AG04450 (cell line): ENCODE results near the gene KRT20. TPM values are rescaled to one million over a fixed set of nuclear protein-coding genes. Genes with fewer than 3 reads are reported as not detected.

Experiments used
- CTCF ChIA-PET: fragments of 300-600, 350-600 bp; formaldehyde crosslinking; extraction: SDS; loops from one replicate; lab custom pipeline; 2022; ENCODE audit warnings: antibody characterized with exemption, inconsistent platforms; lab: Charles Lee
- POLR2A ChIA-PET: fragments of 350-600 bp; formaldehyde crosslinking; extraction: SDS; loops from one replicate; lab custom pipeline; 2021; ENCODE audit warnings: antibody characterized with exemption, inconsistent platforms; lab: Yijun Ruan, JAX
- DNase-seq: peaks from one replicate; pipeline ENCODE4 v3.0.0-alpha.2; 2011; ENCODE audit warnings: low read depth, low spot score
- H3K27ac ChIP-seq: one replicate; pipeline ENCODE4 v1.5.1; 2012; ENCODE audit warnings: low read depth, low read length, control low read depth
- H3K27me3 ChIP-seq: one replicate; pipeline ENCODE4 v1.6.0; 2012; ENCODE audit warnings: low read length; ENCODE audit not compliant: control insufficient read depth, insufficient read depth
- H3K4me3 ChIP-seq: 2 replicates; pipeline ENCODE4 v1.5.1; 2011; ENCODE audit warnings: mild to moderate bottlenecking, low read depth, low read length, control low read depth
- H3K9me3 ChIP-seq: 2 replicates; pipeline ENCODE4 v1.5.1; 2012; ENCODE audit warnings: low read length; ENCODE audit not compliant: control insufficient read depth, insufficient read depth
- polyA plus RNA-seq: library from polyadenylated mRNA; depleted of rRNA; stranded (reverse); fragments of >200 nt; gene quantifications from 2 replicates; pipeline ENCODE4 v1.2.3, GENCODE V29; 2011
- TF ChIP-seq, protein P1 (sequence below): IDR thresholded peaks from 2 replicates; pipeline ENCODE4 v1.5.1; 2011; ENCODE audit warnings: low read depth, low read length, control low read depth, inconsistent platforms

KRT20 gene
- polyA plus RNA-seq, 1 experiment: not detected

DNA sequence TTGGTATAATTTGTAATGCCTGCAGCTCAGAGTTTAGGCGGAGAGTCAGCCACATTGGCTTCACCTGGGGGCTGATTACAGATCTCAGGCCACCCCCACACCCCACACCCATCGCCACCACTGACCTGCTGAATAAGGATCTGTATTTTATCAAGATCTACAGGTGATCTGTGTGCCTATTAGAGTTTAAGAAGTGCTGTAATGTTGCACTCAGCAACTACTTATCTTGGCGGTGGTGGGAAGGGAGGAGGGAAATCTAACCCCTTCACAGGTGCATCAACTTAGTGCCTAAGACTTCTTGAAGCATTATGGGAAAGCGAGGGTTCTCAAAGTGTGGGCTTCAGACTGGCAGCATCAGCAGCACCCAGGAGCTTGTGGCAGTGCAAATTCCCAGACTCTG is 17.5 kb upstream of the KRT20 start:
- no peak for DNase-seq
- TF ChIP-seq, protein P1, sequence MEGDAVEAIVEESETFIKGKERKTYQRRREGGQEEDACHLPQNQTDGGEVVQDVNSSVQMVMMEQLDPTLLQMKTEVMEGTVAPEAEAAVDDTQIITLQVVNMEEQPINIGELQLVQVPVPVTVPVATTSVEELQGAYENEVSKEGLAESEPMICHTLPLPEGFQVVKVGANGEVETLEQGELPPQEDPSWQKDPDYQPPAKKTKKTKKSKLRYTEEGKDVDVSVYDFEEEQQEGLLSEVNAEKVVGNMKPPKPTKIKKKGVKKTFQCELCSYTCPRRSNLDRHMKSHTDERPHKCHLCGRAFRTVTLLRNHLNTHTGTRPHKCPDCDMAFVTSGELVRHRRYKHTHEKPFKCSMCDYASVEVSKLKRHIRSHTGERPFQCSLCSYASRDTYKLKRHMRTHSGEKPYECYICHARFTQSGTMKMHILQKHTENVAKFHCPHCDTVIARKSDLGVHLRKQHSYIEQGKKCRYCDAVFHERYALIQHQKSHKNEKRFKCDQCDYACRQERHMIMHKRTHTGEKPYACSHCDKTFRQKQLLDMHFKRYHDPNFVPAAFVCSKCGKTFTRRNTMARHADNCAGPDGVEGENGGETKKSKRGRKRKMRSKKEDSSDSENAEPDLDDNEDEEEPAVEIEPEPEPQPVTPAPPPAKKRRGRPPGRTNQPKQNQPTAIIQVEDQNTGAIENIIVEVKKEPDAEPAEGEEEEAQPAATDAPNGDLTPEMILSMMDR: no peak
- peak overlapping the region; percentile 83 for H3K27ac ChIP-seq
- POLR2A ChIA-PET: interaction anchor here (1.2 kb wide), 1 partner anchor 786 kb away, joined by 4 read pairs; the partner anchor contains the start of gene EIF1
- no peaks in the 10 kb centered on the region for H3K27me3 ChIP-seq
- CTCF ChIA-PET: interaction anchor here (0.6 to 4.2 kb wide), 5 partner anchors 30 to 761 kb away, joined by 3 to 29 read pairs (median 9); no protein-coding TSS in a partner anchor
- H3K9me3 ChIP-seq: no peaks in the 10 kb centered on the region
- H3K4me3 ChIP-seq: no peak overlapping the region

DNA sequence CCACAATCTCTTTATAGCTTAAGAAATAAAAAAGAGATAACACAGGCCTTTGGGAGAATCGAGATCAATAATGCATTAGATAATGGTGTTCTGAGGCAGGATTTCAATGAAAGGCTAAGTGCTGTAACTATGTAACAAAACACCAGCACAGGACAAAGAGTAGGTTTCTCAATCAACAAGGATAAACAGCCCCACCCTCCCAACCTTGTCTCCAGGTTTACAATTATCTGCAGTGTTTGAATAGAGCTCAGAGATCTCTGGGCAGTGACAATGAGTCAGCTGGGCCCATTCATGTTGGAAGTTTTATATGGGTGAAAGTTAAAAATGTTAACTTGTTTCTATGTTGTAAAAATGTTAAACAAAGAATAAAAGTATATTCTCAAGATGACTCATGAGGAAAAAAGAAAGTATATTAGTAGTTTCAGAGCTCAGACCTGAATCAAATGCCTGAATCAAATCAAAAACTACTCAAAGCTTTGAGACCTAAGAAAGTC is 17.0 kb upstream of the KRT20 start:
- ChIA-PET POLR2A (interaction anchor here (1.2 kb wide), 1 partner anchor 786 kb away, joined by 4 read pairs; the partner anchor contains the start of gene EIF1), CTCF (interaction anchor here (0.5 to 4.2 kb wide), 7 partner anchors 30 to 761 kb away, joined by 3 to 29 read pairs (median 8); no protein-coding TSS in a partner anchor)
- Histone ChIP-seq H3K27ac (peak overlapping the region; percentile 83), H3K27me3 (no peaks in the 10 kb centered on the region), H3K4me3 (no peak overlapping the region), H3K9me3 (no peaks in the 10 kb centered on the region)
- TF ChIP-seq, protein P1: no peak
- no peak for DNase-seq

DNA sequence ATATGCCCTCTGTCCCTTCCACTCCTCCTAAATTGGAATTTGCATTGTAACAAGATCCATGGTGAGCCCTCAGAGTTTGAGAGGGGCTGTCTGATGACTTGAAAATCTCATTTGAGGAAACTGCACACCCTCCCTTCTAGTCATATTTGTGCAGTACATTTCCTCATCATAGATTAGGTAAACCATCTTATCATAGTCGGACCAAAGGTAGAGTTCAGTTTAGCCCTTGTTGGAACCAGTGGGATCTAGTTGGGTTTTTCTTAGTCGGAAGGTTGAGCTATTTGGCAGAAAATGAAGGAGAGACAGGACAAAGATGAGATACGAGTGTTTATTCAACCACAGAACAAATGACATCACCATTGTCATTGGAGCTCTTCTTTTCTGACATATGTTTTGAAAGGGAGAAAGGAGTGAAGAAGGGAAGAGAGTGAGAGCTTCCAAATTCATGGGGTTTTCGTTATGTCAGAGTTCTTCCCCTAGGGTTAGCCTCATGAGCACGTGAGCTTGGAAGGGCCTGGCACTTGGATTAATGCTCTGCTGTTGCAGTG is 15.8 kb upstream of the KRT20 start:
- no peak for DNase-seq
- CTCF ChIA-PET: interaction anchor here (1.3 to 4.2 kb wide), 6 partner anchors 44 to 765 kb away, joined by 3 to 29 read pairs (median 8); no protein-coding TSS in a partner anchor
- Histone ChIP-seq H3K27ac (no peak overlapping the region), H3K27me3 (no peaks in the 10 kb centered on the region), H3K4me3 (no peak overlapping the region), H3K9me3 (no peaks in the 10 kb centered on the region)
- POLR2A ChIA-PET: no interaction called here
- TF ChIP-seq, protein P1: no peak

DNA sequence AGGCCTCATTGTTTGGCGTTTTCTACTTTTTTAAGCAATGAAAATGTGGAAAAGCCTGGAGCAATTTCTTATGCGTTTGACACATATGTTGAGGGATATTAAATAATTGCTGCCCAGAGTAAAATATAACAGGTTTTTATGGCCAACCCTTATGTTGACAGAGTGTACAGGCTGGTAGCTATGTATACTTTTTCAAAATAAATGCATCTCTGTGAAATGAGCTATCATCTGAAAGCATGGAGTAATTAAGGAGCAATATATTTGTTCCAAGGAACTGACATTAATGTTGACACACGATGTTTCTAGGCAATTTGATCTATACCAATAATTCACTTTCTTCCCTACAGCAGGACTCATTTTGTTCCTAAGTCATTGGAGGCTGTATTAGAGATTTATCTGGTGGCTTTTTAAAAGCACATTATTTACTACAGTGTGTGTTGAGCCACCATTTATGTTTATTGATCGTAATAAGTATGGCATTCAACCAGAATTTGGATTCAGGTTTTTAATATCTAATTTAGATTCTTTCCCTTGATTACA is 11.9 kb upstream of the KRT20 start:
- ChIA-PET CTCF (no interaction called here), POLR2A (no interaction called here)
- Histone ChIP-seq H3K27ac (no peak overlapping the region), H3K27me3 (peaks cover 8% of the 10 kb centered on the region), H3K4me3 (no peak overlapping the region), H3K9me3 (no peaks in the 10 kb centered on the region)
- TF ChIP-seq, protein P1: no peak
- DNase-seq: no peak

DNA sequence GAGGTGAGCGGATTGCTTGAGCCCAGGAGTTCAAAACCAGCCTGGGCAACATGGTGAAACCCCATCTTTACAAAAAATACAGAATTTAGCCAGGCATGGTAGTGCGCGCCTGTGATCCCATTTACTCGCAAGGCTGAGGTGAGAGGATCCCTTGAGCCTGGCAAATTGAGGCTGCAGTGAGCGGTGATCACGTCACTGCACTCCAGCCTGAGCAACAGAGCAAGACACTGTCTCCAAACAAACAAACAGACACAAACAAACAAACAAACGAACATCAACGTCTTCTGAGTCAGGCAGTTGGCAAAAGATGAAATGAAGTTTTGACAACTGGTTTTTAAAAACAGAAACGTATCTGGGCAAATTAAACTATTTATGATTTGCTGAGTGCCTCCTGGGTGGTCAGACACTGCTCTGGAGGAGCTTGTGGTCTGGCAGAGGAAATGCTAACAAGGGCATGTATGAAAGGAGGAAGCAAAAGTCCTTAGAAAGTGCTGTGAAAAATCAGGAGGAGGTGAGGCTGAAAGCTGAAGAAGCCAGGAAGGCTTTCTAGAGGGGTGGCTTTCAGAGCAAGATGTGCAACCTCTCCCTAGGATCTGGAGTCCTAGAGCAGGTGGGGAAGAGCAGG is 10.2 kb upstream of the KRT20 start:
- H3K27ac ChIP-seq: no peak overlapping the region
- ChIA-PET CTCF (interaction anchor here (1.8 kb wide), 1 partner anchor 754 kb away, joined by 3 read pairs; no protein-coding TSS in a partner anchor), POLR2A (no interaction called here)
- no peaks in the 10 kb centered on the region for H3K9me3 ChIP-seq
- no peak overlapping the region for H3K4me3 ChIP-seq
- peaks cover 8% of the 10 kb centered on the region for H3K27me3 ChIP-seq
- no peak for DNase-seq
- TF ChIP-seq, protein P1: no peak
